Gastrocnemius medialis (tissue), 4 donors: ENCODE data around the gene KRT86. TPM values are rescaled to one million over a fixed set of nuclear protein-coding genes. Genes with fewer than 3 reads are reported as not detected.

Source experiments
- ATAC-seq, 2 donors: fragments of 150-250 bp; one replicate each; pipeline ENCODE4 v1.9.1; 2016
- DNase-seq, 2 donors: peaks; one replicate each; pipeline ENCODE4 v3.0.0-alpha.2; 2019
- H3K27ac ChIP-seq, 4 donors: fragments of 200-600 bp; sonication (generic); 1 replicate in 1 of 4; 2 replicates in 3 of 4; pipeline ENCODE4 v1.5.1; 2016 to 2018; ENCODE audit warnings: mild to moderate bottlenecking in 2 of 4, moderate library complexity in 1 of 4
- H3K27me3 ChIP-seq, 3 donors: fragments of 200-600 bp; sonication (generic) in 2 of 3; 1 replicate in 1 of 3; 2 replicates in 2 of 3; pipeline versions ENCODE4 v1.5.1 to v1.6.0; 2016 to 2019; ENCODE audit warnings: mild to moderate bottlenecking in 1 of 3, moderate library complexity in 1 of 3
- H3K36me3 ChIP-seq, 2 donors: fragments of 200-600 bp; sonication (generic) in 1 of 2; one replicate each; pipeline ENCODE4 v1.5.1; 2017 to 2018
- H3K4me1 ChIP-seq, 2 donors: fragments of 200-600 bp; sonication (generic) in 1 of 2; one replicate each; pipeline ENCODE4 v1.5.1; 2016 to 2017; ENCODE audit warnings: mild to moderate bottlenecking in 2 of 2
- H3K4me3 ChIP-seq, 4 donors: fragments of 200-600 bp; sonication (generic) in 3 of 4; 1 replicate in 1 of 4; 2 replicates in 3 of 4; pipeline ENCODE4 v1.5.1; 2016 to 2019; ENCODE audit warnings: mild to moderate bottlenecking in 2 of 4
- H3K9me3 ChIP-seq, 3 donors: fragments of 200-600 bp; sonication (generic) in 2 of 3; 1 replicate in 1 of 3; 2 replicates in 2 of 3; pipeline ENCODE4 v1.5.1; 2016 to 2019
- POLR2A ChIP-seq, 2 donors: fragments of 450-650 bp; IDR thresholded peaks; one replicate each; pipeline ENCODE4 v1.6.1; 2017; ENCODE audit warnings: antibody characterized with exemption in 2 of 2, mild to moderate bottlenecking in 2 of 2, moderate library complexity in 2 of 2
- in situ Hi-C, 4 donors: fragments of 200-750 bp; cut with MboI; loops; one replicate each; pipeline versions ENCODE4 v1.15.0 to v1.8.0; 2017; ENCODE audit warnings: low sequenced_read_pairs in 4 of 4
- intact Hi-C: fragments of 100-400 bp; cut with DNase I; formaldehyde crosslinking; loops from one replicate; pipeline ENCODE4 v1.15.1; 2023; ENCODE audit warnings: low total_unique reads
- total RNA-seq, 4 donors: library from RNA; depleted of rRNA; stranded (reverse); fragments of >200 nt; gene quantifications; one replicate each; pipeline versions ENCODE4 v1.1.0 to v1.2.3, GENCODE V29; 2016
- TF ChIP-seq, protein P1 (sequence below), 5 experiments: fragments of 450-650 bp in 3 of 5; fragments of 200-600 bp in 2 of 5; sonication (generic) in 2 of 5; IDR thresholded peaks in 4 of 5; conservative IDR thresholded peaks in 1 of 5; 1 replicate in 4 of 5; 2 replicates in 1 of 5; pipeline ENCODE4 v1.5.1; 2016 to 2019; ENCODE audit warnings: antibody characterized with exemption in 5 of 5, mild to moderate bottlenecking in 3 of 5, moderate library complexity in 3 of 5

Gene KRT86
- total RNA-seq, 4 donors from 2014 or later, result 0.24 TPM; not detected in 3

DNA sequence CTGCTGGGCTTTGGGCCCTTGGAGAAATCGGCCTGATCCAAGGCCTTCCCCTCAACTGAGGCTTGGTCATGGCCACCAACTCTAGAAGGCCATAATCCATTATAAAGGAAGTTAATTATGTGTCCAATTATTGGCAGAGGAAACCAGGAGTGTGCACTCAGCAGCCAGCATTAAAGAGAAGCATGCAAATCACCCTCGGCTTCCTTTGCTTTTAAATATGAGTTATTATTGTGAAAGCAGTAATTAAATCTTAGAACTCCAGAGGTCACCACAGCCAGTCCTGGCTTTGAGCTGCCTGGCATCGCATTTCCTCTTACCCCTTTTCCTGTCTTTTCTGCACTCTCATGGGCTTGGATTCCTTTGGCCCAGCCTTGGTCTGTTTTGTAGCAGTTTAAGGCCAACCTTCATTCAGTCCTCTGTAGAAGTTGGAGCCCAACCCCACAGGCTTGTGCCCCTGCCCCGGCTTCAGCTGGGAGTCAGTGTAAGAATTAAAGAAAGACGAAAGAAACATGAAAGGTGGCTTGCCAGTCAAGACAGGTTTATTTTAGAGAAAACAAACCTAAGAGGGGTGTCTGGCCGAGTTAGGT is 14.7 kb upstream of the KRT86 start:
- H3K27ac ChIP-seq, result no peak overlapping the region
- H3K27me3 ChIP-seq, result peaks cover 27 to 31% (median 30%) of the 10 kb centered on the region in 3 donors
- intact Hi-C loops, result no loop called here
- TF ChIP-seq, protein P1, sequence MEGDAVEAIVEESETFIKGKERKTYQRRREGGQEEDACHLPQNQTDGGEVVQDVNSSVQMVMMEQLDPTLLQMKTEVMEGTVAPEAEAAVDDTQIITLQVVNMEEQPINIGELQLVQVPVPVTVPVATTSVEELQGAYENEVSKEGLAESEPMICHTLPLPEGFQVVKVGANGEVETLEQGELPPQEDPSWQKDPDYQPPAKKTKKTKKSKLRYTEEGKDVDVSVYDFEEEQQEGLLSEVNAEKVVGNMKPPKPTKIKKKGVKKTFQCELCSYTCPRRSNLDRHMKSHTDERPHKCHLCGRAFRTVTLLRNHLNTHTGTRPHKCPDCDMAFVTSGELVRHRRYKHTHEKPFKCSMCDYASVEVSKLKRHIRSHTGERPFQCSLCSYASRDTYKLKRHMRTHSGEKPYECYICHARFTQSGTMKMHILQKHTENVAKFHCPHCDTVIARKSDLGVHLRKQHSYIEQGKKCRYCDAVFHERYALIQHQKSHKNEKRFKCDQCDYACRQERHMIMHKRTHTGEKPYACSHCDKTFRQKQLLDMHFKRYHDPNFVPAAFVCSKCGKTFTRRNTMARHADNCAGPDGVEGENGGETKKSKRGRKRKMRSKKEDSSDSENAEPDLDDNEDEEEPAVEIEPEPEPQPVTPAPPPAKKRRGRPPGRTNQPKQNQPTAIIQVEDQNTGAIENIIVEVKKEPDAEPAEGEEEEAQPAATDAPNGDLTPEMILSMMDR (IDR thresholded peaks at IDR 0.05 in 4 of 5, conservative IDR thresholded peaks at IDR 0.05 in 1 of 5), result no peak
- TF ChIP-seq POLR2A (IDR thresholded peaks at IDR 0.05), result no peak
- in situ Hi-C loops, result no loop called here
- no peak overlapping the region for H3K4me3 ChIP-seq
- no peaks in the 10 kb centered on the region for H3K9me3 ChIP-seq
- no peaks in the 10 kb centered on the region for H3K36me3 ChIP-seq
- DNase-seq, result no peak
- peaks cover 0 to 3% of the 10 kb centered on the region in 2 donors for H3K4me1 ChIP-seq
- ATAC-seq, result peak in 1 of 2 donors; percentile 12

DNA sequence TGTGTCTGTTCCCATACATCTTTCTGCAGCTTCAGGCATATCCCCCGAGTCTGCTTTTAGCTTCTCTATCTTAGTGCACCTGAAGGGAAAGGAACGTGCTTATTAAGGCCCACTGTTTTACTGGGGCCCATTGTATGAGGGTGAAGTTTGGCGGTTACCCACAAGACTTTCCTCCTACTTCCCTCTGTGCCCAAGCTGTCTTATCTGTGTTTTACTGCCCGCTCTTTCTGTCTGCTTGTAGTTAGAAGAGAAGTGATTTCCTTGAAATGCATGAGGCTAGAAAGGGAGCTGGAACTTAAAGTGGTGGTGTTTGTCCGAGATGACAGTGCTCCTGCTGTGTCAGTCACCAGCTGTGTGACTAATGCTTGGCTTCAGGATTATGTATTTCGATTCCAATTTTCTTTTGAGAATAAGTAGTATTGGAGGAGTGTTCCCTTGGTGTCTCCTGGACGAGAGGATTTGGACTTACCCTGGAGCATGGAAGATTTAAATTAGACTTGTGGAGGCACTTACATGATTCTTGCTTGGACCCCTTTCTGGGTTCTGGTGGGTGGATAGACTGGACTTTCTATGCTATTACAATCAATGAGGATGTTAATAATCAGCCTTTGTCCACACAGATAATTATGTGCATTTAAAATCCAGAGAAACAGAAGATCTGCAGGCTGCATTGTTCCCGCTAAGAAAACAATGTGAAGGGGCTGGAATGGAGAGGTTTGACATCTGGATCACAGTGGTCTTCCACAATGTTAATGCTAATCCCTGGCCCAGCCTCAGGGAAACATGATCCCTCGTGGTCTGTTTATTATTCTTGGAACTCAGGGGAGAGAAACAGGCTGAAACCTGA is 13.9 kb upstream of the KRT86 start:
- TF ChIP-seq, protein P1 (IDR thresholded peaks at IDR 0.05 in 4 of 5, conservative IDR thresholded peaks at IDR 0.05 in 1 of 5), result no peak
- TF ChIP-seq POLR2A (IDR thresholded peaks at IDR 0.05), result no peak
- no peak overlapping the region for H3K27ac ChIP-seq
- H3K27me3 ChIP-seq, result peaks cover 27 to 31% (median 27%) of the 10 kb centered on the region in 3 donors
- intact Hi-C loops, result no loop called here
- no peaks in the 10 kb centered on the region for H3K9me3 ChIP-seq
- DNase-seq (no peak), ATAC-seq (no peak)
- no peak overlapping the region for H3K4me3 ChIP-seq
- H3K36me3 ChIP-seq, result no peaks in the 10 kb centered on the region
- peaks cover 0 to 3% of the 10 kb centered on the region in 2 donors for H3K4me1 ChIP-seq
- in situ Hi-C loops, result no loop called here

DNA sequence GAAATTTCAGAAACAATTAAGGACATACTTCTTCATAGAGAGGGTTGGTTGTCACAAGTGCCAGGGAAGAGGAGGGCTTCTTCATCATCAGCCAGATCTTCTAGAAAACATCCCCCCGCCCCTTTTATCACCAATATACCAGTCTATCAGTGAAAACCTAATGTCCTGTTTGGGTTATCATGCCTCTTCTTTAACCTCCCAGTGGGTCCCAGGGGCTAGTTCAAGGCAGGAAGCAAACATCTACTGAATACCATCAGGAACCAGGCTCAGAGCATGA is 13.3 kb upstream of the KRT86 start:
- no peak for TF ChIP-seq POLR2A (IDR thresholded peaks at IDR 0.05)
- TF ChIP-seq, protein P1 (IDR thresholded peaks at IDR 0.05 in 4 of 5, conservative IDR thresholded peaks at IDR 0.05 in 1 of 5), result no peak
- no peaks in the 10 kb centered on the region for H3K9me3 ChIP-seq
- in situ Hi-C loops (no loop called here), intact Hi-C loops (no loop called here)
- ATAC-seq, result no peak
- H3K27me3 ChIP-seq, result peaks cover 27 to 31% (median 27%) of the 10 kb centered on the region in 3 donors
- H3K4me1 ChIP-seq, result peaks cover 0 to 3% of the 10 kb centered on the region in 2 donors
- no peak overlapping the region for H3K27ac ChIP-seq
- no peak for DNase-seq
- H3K36me3 ChIP-seq, result no peaks in the 10 kb centered on the region
- no peak overlapping the region for H3K4me3 ChIP-seq

DNA sequence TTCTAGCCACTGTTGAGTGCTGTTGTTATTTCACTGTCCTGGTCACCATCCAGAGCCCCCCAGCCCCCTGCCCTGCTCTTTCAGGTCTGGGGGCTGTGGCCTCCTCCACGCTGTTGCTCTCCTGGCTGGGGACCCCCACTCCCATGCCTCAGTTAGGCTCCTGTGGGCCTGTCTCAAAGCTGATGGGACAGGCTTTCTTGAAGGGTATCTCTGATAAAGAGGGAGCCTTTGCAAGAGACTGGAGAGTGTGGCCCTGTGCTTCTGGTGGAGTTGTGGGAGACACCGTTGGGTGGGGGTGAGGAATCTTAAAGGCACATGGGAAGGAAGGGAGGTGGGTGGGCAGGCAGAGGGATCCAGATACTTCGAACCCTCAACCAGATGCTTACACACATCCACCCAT is 12.2 kb upstream of the KRT86 start:
- Histone ChIP-seq H3K27me3 (peaks cover 16 to 23% (median 21%) of the 10 kb centered on the region in 3 donors), H3K36me3 (no peaks in the 10 kb centered on the region), H3K4me3 (no peak overlapping the region), H3K9me3 (no peaks in the 10 kb centered on the region), H3K4me1 (peaks cover 0 to 3% of the 10 kb centered on the region in 2 donors), H3K27ac (no peak overlapping the region)
- intact Hi-C loops, result loop anchor here (2.0 kb wide), 1 partner anchor 13 kb away; no protein-coding TSS in a partner anchor
- in situ Hi-C loops, result no loop called here
- TF ChIP-seq, protein P1 (IDR thresholded peaks at IDR 0.05 in 4 of 5, conservative IDR thresholded peaks at IDR 0.05 in 1 of 5), result no peak
- no peak for TF ChIP-seq POLR2A (IDR thresholded peaks at IDR 0.05)
- no peak for DNase-seq
- ATAC-seq, result no peak
